NB4 (cell line): ENCODE measurements around the gene AMER2.

Source experiments
- CTCF ChIP-seq: IDR thresholded peaks from one replicate; pipeline ENCODE4 v1.5.1; 2012; ENCODE audit warnings: low read depth, low read length
- POLR2A ChIP-seq: IDR thresholded peaks from 2 replicates; pipeline ENCODE4 v1.6.1; 2011; ENCODE audit warnings: mild to moderate bottlenecking; ENCODE audit not compliant: insufficient read length; ENCODE audit errors: extremely low read depth
- TF ChIP-seq, protein P1 (sequence below): IDR thresholded peaks from 2 replicates; pipeline ENCODE4 v1.6.1; 2011; ENCODE audit warnings: low read depth, low read length

- TF ChIP-seq, protein P1, sequence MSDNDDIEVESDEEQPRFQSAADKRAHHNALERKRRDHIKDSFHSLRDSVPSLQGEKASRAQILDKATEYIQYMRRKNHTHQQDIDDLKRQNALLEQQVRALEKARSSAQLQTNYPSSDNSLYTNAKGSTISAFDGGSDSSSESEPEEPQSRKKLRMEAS: no peak
- TF ChIP-seq CTCF (no peak), POLR2A (no peak)
Measured at GRCh38 chr13:25172303-25172630, 179 bp upstream of the AMER2 start.
